Stimulated activated CD8-positive, alpha-beta memory T cell treated with anti-CD3 and anti-CD28 coated beads, Interleukin-15, amount 100 ng/mL, for 24 hours (primary cell): Measurements from ENCODE around the gene SDS.

ENCODE experiments used
- DNase-seq: peaks from one replicate; pipeline ENCODE4 v3.0.0-alpha.2; 2020; ENCODE audit warnings: low read depth

Gene SDS

GRCh38 chr12:113347107-113347506 is 56.6 kb downstream of the SDS start:
- no peak for DNase-seq

- DNase-seq, result no peak
Observed at GRCh38 chr12:113346353-113346752, 57.3 kb downstream of the SDS start.

- DNase-seq, result no peak
Observed at GRCh38 chr12:113345318-113345717, 58.4 kb downstream of the SDS start.
